HG03378 (cell line): ENCODE results near the gene HLA-DOB.
"Not testable (repeated sequence)": the region's sequence is repeated elsewhere in the genome, so short reads cannot be mapped to it uniquely, and the experiment has no call there.

Experiments
- ATAC-seq: cut with Tn5 transposase; IDR thresholded peaks from one replicate; pipeline ENCODE4 v1.9.1; 2021; ENCODE audit warnings: mild to moderate bottlenecking, moderate library complexity; ENCODE audit not compliant: unreplicated experiment

Gene HLA-DOB

DNA sequence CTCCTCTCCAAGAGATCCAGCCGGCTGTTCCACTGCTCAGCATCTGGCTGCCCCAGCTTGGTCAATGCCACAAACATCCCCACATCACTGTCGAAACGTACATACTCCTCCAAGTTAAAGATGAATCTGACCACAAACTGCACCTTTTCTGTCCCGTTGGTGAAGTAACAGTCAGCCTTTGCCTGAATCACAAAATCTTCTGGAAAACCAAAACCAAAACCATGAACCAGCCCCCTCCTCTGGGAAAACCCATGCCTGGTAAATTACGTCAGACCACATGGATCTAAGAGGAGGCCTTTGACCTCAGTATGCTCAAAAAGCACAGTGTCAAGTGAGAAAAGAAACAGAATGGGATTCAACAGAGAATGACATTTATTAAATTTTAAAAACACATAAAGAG lies 1.7 kb downstream of the HLA-DOB start:
- ATAC-seq, result no peak

DNA sequence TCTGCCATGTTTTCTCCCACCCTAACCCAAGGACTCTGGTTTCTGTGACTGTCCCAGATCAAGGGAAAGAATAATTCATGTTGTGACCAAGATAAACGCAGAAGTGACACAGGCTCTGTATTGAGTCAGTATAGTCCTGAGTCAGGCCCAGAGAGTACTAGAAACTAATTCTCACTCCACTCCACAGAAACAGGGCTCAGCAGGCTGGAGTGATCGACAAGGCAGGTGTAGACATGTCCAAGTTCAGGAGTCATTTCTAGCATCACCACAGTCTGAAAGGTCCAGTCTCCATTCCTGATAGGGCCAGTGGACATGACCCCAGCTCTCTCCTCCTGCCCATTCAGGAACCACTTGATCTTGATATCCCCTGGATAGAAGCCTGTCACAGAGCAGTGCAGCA lies 2.7 kb downstream of the HLA-DOB start:
- no peak for ATAC-seq

DNA sequence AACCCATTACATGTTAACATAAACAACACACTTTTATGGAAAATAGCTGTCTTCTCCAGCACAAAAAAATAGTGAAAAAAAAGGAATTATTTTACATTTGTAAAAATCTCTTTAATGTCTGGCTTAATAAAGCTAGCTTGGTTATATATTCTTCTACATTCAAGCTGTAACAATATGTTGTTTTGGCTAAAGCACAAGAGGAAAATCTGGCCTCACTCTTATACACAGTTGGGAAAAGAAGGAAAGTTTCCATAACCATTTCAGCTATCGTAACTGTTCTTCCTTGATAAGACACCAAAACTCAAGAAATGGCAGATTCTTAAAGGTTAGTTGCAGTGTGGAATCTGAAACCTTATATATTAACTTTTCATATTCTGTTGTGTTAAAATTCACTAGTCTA lies 7.6 kb downstream of the HLA-DOB start:
- ATAC-seq, result no peak

DNA sequence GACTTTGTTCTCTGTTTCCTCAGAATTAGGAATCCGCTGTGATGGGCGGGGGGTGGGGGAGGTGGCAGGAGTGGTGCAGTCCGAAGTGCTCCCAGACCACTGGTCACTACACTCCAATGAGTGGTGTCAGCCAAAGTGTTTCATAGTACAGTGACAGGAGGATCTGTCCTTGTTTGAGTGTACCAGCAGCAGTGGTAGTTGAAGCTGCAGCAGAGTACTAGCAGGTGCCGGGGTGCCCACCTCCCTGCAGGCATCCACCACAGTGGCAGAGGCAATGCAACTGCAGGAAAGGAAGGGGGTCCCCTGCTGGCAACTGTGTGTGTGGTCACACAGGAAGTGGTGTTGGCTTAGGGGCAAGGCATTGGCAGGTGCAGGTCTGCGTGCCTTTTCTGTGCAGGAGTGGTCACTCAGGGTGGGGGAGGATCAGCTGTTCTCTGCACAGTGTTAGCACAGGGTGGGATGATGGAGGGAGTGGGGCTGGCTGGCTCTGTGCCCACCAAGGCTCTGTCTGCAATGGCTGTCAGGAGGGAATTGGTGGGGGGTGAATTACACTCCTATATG lies 9.7 kb downstream of the HLA-DOB start:
- no peak for ATAC-seq

DNA sequence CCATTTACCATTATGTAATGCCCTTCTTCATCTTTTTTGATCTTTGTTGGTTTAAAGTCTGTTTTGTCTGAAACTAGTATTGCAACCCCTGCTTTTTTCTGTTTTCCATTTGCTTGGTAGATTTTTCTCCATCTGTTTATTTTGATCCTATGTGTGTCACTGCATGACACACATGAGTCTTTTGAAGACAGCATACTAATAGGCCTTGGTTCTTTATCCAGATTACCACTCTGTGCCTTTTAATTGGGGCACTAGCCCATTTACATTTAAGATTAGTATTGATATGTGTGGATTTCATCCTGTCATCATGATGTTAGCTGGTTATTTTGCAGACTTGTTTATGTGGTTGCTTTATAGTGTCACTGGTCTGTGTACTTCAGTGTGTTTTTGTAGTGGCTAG lies 11.4 kb downstream of the HLA-DOB start:
- ATAC-seq, result not testable (repeated sequence)

DNA sequence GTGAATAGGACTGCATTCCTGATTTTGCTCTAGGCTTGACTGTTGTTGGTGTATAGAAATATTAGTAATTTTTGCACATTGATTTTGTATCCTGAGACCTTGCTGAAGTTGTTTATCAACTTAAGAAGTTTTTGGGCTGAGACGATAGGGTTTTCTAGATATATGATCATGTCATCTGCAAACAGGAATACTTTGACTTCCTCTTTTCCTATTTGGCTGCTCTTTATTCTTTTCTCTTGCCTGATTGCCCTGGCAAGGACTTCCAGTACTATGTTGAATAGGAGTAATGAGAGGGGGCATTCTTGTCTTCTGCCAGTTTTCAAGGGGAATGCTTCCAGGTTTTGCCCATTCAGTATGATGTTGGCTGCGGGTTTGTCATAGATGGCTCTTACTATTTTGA lies 13.4 kb downstream of the HLA-DOB start:
- no peak for ATAC-seq

DNA sequence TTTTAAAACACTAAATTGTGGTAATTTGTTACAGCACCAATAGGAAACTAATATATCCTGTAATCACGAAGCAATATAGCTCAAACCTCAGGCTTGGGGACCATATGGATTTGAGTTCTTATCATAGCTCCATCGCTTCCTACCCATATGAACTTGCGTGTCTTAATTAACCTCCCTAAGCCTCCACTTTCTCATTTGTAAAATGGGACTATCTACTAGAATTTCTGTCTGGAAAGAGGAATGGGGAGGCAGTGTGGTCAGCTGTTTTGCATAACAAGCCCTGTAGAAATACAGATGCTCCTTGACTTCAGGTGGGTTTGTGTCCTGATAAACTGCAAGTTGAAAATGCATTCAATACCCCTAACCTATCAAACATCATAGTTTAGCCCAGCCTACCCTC lies 17.1 kb downstream of the HLA-DOB start:
- no peak for ATAC-seq

DNA sequence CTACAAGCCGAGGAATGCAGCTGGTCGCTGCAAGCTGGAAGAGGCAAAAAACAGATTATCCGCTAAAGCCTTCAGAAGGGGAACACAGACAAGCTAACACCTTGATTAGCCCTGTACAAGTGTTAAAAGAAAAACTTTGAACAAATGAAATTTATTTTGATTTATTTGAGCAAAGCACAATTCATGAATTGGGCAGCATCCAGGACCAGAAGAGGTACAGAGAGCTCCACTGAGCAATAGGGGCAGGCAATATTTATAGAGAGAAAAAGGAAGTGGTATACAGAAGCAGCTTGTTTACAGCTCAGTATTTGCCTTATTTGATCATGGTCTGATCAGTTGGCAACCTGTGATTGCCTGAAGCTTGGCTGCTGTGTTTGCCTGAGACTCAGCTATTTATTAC lies 17.6 kb downstream of the HLA-DOB start:
- ATAC-seq, result no peak

DNA sequence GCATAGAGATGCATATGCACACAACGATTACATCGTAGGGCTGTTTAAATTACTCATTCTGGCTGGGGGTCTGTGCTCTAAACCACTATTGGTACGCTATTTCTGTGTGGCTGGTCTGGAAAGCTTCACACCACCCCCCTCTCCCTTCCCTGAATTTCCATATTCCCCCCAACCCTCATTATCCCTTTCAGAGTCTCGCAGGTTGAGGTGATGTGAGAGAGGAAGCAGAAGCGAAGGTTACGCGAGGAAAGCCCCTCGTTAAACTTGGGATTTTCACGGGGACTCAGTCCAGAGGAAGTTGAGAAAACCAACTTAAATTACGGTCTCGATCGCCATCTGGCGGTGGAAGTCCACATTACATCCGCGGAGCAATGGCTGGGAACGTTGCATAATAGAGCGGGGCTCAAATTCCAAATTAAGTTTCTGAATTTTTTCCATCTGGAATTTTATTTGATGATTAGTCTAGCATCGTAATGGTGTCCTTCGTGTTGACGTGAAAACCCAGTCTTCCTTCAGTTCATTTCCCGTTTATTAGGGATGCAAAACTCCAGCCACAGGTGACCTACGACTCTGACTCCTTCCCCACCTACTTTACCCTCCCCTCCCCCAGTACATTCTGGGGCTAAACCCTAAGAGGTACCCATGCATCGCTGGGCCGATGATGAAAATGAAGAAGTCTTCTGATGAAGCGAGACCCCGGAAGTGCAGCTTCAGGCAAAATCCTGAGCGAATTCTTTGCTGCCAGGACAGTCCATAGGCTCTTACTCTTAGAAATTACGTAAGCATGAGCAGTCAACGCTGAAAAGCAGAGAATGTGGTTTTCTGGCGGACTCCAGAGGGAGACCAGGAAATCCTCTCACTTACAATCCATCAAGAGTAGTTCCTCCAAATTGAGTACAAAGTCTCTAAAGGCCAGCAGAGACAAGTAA lies 19.7 kb downstream of the HLA-DOB start:
- ATAC-seq, result no peak

DNA sequence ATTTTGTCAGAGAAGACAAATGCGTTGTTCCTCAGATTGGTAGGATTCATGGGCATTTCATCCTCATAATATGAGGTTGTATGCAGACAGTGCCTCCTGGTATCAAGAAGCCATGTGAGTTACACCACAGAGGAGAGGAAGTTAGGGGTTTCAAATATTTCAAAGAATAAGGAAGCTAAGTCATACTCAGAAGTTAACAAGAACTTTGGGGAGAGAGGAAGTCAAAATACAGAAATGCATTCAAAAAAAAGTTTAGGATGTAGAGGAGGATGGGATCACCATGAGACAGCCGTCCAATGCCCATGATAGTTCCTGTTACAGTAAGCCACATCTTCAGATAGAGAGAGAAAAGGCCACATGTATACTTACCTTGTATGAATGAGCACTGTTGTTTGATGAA lies 22.3 kb downstream of the HLA-DOB start:
- ATAC-seq, result no peak

DNA sequence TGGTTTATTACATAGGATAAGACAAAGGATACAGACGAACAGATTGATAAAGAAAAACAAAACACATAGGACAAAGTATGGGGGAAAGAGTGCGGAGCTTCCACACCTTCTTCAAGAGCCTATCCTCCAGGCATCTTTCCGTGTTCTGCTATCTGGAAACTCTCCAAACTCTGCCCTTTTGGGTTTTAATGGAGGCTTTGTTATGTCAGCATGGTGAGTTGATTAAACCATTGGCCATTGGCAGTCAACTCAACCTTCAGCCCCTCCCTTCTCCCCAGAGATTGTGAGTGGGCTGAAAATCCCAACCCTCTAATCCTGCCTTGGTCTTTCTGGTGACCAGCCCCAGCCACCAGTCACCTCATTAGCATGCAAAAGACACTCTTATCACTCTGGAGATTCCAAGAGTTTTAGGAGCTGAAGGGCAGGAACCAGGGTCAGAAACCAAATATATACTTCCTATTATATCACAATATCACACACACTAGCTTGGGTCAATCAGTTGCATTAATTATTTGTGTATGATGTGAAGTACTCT lies 23.8 kb downstream of the HLA-DOB start:
- ATAC-seq, result no peak

DNA sequence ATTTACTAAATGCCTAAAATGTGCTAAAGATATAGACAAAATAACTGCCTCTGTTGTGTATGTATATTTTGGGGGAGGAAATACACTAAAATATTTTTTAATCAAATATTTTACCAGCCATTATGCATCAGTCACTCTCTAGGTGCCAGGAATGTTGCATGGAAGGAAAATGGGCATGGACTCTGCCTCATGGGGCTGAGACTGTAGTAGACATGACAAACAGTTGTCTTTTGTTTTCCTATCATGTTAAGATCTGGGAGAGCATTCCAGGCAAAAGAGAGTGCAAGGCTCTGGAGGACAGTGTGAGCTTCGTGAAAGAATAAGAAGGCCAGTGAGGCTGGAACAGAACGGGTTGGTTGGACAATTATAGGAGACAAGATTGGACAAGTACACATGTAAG lies 26.5 kb downstream of the HLA-DOB start:
- no peak for ATAC-seq

DNA sequence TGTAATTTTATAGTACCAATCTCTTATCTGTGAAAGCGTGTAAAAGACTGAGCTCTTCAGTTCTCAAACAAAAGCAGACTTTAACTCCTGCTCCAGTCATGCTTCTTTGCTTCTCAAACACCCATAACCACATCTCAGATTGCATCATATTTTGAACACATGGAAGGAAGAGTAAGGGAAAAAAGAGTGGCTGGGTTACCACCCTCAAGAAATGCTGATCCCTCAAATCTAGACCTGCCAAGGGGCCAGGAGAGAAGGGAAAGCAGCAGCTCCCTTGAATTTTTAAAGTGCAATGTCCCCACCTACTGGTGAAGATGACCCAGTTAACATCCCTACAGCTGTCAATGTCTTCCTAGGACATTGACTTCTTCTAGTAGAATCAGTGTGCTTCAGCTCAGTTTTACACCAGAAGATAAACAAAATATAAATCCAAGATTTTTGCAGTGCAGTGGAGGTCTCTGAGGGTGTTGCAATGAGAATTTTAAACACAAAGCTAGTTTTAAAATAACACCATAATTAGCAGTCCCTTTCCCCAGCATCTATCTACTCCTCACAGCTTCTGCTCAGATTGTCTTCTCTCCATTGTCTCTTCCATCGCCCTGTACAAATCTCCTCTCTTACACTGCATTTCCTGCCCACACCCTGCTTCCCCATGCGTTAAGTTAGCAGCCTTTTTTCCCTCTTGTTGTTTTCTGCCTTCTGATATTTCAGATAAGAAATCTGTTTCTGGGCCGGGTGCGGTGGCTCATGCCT lies 30.8 kb downstream of the HLA-DOB start:
- ATAC-seq, result no peak

DNA sequence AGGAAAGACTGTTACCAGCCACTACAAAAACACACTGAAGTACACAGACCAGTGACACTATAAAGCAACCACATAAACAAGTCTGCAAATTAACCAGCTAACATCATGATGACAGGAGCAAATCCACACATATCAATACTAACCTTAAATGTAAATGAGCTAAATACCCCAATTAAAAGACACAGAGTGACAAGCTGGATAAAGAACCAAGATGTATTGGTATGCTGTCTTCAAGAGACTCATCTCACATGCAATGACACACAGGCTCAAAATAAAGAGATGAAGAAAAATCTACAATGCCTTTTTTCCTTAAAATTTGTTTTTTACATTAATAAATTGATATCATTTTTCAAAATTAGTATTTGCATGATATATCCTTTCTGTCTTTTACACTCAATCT lies 33.9 kb downstream of the HLA-DOB start:
- not testable (repeated sequence) for ATAC-seq

DNA sequence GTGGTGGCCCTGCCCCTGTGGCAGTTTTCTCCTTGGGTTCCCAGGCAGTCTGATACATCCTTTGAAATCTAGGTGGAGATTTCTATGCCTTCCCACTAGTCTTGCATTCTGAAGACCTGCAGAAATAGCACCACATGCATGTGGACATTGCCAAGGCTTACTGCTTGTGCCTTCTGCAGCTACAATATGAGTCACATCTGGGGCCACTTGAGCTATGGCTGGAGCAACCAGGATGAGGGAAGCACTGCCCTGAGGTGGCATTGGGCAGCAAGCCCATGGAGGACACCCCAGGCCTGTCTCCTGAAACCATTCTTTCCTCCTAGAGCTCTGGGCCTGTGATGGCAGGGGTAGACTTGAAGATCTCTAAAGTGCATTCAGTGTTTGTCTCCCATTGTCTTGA lies 37.8 kb downstream of the HLA-DOB start:
- ATAC-seq, result no peak

DNA sequence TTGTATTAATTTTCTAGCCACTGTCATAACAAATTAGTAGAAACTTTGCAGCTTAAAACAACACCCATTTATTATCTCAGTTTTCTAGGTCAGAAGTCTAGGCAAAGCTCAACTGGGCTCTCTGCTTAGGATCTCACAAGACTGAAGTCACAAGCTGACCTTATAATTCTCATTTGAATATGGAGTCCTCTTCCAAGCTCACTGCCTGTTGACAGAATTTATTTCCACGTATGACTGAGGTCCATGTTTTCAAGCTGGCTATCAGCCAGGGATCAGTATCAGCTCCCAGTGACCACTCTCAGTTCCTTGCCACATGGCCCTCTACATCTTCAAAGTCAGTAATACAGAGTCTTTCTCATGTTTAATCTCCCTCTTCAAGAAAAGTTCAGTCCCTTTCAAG lies 41.7 kb downstream of the HLA-DOB start:
- ATAC-seq, result no peak

DNA sequence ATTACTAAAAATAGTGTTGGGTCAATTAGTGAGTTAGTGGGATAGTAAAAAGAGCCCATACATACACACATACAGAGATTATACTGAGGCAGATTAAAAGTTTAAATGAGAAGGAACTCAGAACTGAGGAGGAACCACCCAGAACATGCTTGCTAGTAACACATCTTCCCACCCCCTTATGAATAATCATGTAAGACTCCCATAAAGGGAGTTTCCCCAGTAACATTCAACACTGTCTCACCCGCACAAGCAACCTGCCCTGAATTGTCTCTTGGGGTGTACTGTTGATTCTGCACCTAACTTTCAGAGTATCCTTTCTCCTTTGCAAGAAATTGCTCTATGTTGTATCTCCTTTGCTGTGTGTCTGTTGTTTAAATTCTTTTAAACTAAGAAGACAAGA lies 42.4 kb downstream of the HLA-DOB start:
- ATAC-seq, result no peak

DNA sequence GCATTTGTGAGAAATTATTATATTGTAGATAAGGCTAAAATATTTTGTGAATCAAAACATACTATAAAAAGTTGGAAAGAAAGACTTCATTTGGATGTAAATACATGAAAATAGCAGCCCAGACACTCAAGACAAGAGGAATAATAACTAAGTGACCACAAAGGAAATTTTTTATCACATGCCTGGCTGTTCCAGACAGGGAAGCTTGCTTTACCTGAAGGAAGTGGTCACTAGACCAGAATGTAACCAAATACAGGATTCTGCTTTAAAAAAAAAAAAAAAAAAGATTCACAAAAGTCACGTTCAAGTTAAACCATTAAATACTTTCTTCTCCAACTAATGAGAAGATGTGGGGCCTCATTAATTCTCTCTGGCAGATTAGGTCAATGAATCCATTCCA lies 44.1 kb downstream of the HLA-DOB start:
- no peak for ATAC-seq

DNA sequence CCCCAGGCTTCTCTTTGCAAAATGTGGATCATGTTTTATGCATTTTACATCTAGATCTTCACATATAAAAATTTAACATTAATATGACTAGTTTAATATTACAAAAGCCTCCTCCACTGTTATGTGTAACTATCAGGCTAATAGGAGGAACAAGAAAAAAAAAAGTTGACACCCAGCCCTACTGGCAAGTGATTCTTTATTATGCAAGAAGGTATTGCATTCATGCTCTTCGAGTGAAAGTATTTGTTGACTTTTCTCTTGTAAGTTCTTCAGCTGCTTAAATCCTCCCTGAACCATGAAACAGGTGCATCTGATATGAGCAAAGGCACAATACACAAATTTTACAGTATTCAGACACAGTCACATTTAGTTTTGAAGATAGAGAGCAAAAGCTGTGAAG lies 52.8 kb downstream of the HLA-DOB start:
- ATAC-seq, result no peak

DNA sequence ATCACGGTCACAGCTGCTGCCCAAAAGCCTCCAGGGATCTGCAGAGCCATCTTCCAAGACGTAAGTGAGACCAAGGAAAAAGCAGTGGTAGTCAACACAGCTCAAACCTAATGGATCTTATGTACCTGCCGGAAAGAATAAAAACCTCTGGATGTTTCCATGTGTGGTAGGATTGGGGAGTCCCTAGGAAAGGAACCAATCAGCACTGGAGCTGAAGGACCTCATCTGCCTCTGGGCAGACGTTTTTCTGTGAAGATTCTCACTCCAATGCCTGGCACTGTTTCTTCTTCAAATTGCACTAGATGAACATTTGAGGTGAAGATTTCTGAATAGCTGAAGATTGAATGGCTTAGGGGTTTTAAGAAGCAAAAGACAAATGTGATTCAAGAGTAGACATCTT lies 53.4 kb downstream of the HLA-DOB start, which contains the start of gene HLA-DQB2:
Gene HLA-DQB2, minus strand, starts transcription at position 112 of the 400 bp plus-strand sequence. Its CDS starts 62 bp downstream, at position 50.
- ATAC-seq, result no peak
